GM21528 (cell line): ENCODE measurements around the gene OGFOD1.

Experiments
- ATAC-seq: cut with Tn5 transposase; IDR thresholded peaks from one replicate; pipeline ENCODE4 v1.9.1; 2021; ENCODE audit warnings: mild to moderate bottlenecking, moderate library complexity; ENCODE audit not compliant: unreplicated experiment, low FRiP score

Gene OGFOD1

DNA sequence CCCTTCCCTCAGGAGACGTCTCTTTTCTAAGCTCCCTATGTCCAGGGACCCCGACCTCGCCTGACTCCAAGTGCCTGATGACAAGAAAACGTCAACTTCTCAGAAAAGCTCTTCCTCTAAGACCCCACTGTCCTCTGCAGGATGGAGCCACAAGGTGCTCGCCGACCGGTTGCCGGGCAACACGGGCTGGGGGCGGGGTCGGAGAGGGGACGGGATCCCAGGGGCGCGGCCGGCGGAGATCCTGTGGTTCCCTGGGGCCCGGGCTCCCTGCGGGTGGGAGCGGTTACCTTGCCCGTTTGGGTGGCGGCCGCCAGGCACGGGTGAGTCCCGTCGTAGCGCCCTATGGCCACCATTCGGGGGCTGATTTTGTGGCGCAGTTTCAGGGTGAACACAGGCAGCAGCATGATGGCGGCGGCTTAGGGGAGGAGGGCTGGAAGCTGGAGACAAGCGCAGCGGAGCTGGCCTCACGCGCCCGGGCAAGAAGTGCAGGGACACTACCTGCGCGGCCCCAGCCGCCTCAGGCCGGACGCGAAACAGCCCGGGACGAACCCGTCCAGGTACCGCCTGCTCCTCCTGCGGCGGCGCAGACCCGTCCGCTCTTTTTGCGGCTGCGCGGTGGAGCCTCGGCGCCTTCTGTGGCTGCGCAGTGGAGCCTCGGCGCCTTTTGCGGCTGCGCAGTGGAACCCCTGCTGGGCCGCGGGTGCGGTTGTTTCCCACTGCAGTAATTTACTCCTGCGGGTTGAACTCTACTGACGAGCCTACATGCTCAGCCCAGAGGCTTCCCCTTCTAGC, 68.3 kb downstream of the OGFOD1 start, which contains the start of gene BBS2:
Gene BBS2, minus strand, starts transcription at position 566 of the 792 bp plus-strand sequence. Its CDS starts 162 bp downstream, at position 404.
- peak; percentile 87 for ATAC-seq

DNA sequence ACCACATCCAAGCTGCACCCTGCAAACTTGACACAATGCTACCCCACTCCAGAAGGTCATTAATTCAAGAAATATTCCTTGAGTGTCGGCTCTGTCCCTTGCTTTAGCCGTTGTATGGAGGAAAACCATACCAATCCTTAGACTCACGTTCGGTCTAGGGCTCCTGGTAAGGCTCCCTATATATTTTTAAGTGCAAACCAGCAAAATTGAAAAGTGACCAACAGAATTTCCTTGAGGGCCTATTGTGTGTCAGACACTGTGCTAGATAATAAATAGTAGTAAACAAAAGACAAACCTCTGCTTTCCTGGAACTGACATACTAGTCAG, 68.9 kb downstream of the OGFOD1 start:
- no peak for ATAC-seq

DNA sequence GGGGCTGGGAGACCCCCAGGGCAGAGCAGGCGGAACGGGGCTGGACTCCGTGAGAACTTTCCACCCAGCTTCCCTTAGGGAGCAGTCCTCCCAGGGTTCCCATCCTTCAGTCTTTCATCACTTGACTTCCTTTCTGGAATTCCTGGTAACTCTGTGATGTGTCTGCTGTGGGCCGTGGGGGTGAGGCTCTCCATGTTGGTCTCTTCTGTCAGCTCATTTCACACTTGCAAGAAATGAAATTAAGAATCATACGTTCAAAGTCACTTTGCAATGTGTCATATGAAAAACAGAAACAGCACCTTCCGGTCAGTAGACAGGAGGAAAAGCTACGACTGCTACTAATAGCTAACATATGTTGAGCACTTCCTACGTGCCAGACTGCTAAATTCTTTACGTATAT, 73.9 kb downstream of the OGFOD1 start:
- ATAC-seq, result no peak
